Erythroblast (primary cell): ENCODE results near the gene PODN.

Experiments used
- DNase-seq, 2 experiments: peaks; one replicate each; lab custom pipeline; 2025; lab: John Stamatoyannopoulos, UW
- GATA1 ChIP-seq: IDR thresholded peaks from 2 replicates; pipeline ENCODE4 v1.6.1; 2011; ENCODE audit warnings: low read depth, mild to moderate bottlenecking, control low read depth, low read length, moderate library complexity
- POLR2A ChIP-seq: IDR thresholded peaks from 2 replicates; pipeline ENCODE4 v1.6.1; 2011; ENCODE audit warnings: mild to moderate bottlenecking, low read length

The PODN gene

DNA sequence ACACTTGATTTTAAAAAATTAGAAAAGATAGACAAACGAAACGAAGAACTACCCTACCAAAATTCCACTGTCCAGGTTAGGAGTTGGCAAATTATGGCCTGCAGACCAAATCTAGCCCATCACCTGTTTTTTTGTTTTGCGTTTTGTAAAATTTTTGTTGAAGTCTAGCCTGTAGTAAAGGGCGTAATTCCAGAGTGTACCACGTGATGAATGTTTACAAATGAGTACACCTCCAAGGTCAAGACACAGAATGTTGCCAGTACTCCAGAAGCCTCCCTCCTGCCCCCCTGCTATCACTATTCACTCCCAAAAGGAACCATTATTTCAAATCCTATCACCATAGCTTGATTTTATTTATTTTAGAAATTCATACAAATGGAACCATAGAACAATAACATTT, 17.1 kb upstream of the PODN start:
- no peak for DNase-seq
- no peak for TF ChIP-seq POLR2A
- no peak for TF ChIP-seq GATA1

- TF ChIP-seq GATA1, result no peak
- TF ChIP-seq POLR2A, result no peak
- no peak for DNase-seq
These were observed 15.1 kb upstream of the PODN start for GRCh38 chr1:53046930-53047329.

GRCh38 chr1:53047737-53048736, 14.0 kb upstream of the PODN start:
- TF ChIP-seq POLR2A (no peak), GATA1 (no peak)
- no peak for DNase-seq

- DNase-seq, result no peak
- TF ChIP-seq GATA1, result no peak
- TF ChIP-seq POLR2A, result no peak
These were observed 12.9 kb upstream of the PODN start for GRCh38 chr1:53048960-53049573.

DNA sequence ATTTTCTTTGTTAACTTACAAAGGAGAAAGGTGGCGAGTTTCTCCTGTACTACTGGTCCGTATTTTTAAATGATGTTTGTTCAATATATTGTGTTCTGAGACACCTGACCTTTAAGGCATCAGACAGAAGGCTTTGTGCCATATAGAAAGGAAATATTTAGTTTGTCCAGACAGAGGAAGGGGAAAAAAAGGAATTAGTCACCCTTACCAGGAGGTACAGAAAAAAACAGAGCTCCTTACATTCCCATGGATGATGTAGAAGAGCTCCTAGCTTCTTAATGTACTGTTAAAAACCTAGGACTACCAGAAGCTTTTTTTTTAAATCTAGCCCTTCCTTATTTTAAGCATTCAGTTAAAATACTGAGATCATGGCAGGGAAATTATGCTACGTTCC, 12.4 kb upstream of the PODN start:
- TF ChIP-seq GATA1, result no peak
- TF ChIP-seq POLR2A, result no peak
- DNase-seq, result no peak

GRCh38 chr1:53050310-53050709, 11.7 kb upstream of the PODN start:
- no peak for TF ChIP-seq GATA1
- TF ChIP-seq POLR2A, result no peak
- no peak for DNase-seq

DNA sequence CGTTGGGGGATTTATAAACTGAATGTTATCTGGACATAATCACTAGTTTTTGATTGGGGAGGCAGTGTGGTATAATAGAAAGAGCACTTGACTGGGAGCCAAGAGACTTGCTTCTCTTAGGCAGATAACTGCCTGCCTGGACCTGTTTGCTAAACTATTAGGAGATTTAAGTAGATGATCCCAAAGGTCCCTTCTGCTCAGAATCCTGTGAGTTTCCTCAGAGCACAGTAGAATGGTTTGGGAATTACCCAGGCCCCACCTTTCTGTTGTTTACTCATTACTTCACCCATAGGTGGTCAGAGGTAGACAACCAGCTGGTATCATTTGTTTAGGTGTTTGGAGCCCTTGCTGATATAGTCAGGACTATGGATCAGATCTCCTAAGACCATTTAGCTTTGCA, 10.3 kb upstream of the PODN start:
- no peak for DNase-seq
- TF ChIP-seq POLR2A (no peak), GATA1 (no peak)

DNA sequence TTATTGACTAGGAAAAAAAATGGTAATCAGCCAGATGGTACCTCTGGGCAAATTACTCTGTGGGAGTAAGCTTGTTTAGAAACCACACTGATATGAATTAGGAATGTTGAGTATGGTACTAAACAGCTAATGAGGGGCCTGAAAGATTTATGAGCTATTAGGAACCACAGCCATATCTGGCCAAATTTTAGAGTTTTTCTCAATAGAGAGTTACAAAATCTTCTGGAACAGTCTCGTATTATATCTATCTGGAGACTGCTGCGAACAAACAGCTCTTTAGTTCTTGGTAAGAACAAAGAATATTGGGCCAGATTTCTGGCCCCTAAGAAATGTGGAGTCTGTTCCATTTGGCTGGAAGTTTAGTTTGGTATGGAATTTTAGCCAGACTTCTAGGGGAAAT, 4.9 kb upstream of the PODN start:
- no peak for DNase-seq
- TF ChIP-seq POLR2A, result no peak
- TF ChIP-seq GATA1, result no peak

GRCh38 chr1:53060579-53060978, 1.4 kb upstream of the PODN start:
- no peak for TF ChIP-seq POLR2A
- TF ChIP-seq GATA1, result no peak
- DNase-seq, result no peak

GRCh38 chr1:53061123-53061858, 722 bp upstream of the PODN start:
- DNase-seq, result no peak
- TF ChIP-seq POLR2A (no peak), GATA1 (no peak)

DNA sequence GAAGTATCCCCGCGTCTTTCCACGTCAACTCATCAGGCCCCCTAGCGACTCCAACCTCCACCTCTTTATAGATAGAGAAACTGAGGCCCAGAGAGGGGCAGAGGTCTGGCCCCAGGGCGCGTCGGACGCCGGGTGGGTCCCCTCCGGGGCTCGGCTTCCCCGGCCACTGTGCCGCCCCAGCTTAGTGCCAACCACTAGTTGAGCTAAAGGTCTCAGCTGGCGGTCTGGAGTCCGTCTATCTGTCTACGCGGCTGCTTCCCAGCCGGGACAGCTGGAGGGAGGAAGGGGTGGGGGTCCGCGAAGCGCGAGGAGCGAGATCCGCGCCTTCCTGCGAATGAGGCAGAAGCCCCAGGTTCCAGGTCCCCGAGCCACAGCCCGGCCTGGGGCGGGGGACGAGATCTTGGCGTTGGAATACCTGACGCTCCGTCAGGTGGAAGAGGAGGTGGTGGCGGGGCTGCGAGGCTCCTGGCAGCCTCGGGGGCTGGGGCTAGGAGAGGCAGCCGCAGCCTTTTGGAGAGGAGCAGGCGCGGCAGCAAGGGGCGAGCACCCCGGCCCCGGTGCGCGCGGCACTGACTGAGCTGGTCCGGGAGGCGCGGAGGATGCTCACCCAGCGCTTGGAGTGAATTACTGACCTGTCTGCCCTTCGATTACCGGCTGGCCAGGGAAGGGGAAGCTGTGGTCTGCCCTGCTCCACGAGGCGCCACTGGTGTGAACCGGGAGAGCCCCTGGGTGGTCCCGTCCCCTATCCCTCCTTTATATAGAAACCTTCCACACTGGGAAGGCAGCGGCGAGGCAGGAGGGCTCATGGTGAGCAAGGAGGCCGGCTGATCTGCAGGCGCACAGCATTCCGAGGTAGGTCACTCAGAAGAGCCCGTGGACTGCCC, 937 bp downstream of the PODN start:
- DNase-seq, result no peak
- no peak for TF ChIP-seq GATA1

- no peak for DNase-seq
- TF ChIP-seq POLR2A, result no peak
- TF ChIP-seq GATA1, result no peak
These were observed 1.9 kb downstream of the PODN start for GRCh38 chr1:53063744-53064515.
